HL-60 (cell line): Measurements from ENCODE around the gene GALNT7.

ENCODE experiments used
- REST ChIP-seq: IDR thresholded peaks from 2 replicates; pipeline ENCODE4 v1.6.1; 2012; ENCODE audit warnings: low read depth; ENCODE audit not compliant: insufficient replicate concordance
- TF ChIP-seq, protein P1 (sequence below): IDR thresholded peaks from one replicate; pipeline ENCODE4 v1.5.1; 2011; ENCODE audit warnings: low read length, control low read depth, inconsistent platforms; ENCODE audit not compliant: insufficient read depth

- TF ChIP-seq, protein P1, sequence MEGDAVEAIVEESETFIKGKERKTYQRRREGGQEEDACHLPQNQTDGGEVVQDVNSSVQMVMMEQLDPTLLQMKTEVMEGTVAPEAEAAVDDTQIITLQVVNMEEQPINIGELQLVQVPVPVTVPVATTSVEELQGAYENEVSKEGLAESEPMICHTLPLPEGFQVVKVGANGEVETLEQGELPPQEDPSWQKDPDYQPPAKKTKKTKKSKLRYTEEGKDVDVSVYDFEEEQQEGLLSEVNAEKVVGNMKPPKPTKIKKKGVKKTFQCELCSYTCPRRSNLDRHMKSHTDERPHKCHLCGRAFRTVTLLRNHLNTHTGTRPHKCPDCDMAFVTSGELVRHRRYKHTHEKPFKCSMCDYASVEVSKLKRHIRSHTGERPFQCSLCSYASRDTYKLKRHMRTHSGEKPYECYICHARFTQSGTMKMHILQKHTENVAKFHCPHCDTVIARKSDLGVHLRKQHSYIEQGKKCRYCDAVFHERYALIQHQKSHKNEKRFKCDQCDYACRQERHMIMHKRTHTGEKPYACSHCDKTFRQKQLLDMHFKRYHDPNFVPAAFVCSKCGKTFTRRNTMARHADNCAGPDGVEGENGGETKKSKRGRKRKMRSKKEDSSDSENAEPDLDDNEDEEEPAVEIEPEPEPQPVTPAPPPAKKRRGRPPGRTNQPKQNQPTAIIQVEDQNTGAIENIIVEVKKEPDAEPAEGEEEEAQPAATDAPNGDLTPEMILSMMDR, result no peak
- TF ChIP-seq REST, result no peak
Observed at GRCh38 chr4:173217075-173217474, 48.5 kb downstream of the GALNT7 start.
